CD4-positive, alpha-beta T cell treated with Interleukin-15 for 1 hour (primary cell): Measurements from ENCODE around the gene DDX54.
"Not testable (repeated sequence)": the region's sequence is repeated elsewhere in the genome, so short reads cannot be mapped to it uniquely, and the experiment has no call there.

Experiments
- DNase-seq: peaks from one replicate; pipeline ENCODE4 v3.0.0-alpha.2; 2020

The DDX54 gene

GRCh38 chr12:113161415-113162016 lies 23.8 kb downstream of the DDX54 start:
- no peak for DNase-seq

DNA sequence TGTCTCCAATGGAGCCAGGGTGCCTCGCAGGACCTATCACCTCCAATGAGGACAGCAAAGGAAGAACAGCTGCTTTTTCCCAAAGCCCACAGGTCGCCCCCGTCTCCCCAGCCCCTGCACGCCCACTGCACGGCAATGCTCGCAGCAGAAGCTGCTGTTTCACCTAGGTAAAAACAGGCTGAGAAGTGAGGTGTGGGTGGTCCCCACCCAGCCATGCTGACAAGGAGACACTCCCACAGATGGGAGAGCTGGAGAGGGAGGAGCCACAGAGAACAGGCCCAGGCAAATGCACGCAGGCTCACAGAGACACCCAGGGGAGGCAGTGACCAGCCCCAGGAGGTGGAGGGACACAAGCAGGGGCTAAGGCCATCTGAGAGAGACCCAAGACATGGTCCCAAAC lies 25.3 kb downstream of the DDX54 start:
- DNase-seq: no peak

DNA sequence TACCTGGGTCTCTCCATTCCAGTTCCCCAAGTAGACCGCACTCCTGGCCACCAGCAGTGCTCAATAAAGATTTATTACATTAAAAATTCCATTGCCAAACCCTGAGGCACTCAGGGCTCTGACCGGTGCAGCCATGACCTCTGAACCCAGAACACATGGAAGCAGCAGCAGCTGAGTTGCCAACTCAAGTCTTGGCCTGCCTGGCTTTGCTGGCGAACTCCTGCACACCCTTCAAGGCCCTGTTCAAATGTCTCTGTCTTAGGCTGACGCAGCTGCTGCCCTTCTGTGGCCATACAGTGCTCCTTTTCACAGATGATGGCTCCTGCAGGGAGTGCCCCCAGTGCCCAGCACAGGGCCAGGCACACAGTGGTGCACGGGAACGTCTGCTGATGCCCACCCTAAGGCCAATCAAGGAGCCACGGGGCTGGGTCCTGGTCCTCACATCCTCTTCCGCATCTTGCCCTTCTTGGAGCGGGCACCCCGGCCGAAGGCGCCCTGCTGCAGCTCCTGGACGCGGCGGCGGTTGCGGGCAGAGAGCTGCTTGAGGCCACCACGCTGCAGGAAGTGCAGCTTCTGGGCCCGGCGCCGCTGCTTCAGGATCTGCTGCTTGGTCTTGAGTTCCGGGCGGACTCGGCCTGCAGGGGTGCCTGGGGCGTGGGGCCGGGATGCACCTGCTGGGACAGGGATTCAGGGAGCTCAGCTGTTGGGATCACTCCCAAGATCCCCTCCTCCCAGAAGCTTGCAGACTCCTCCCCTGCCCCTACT lies 26.7 kb downstream of the DDX54 start:
- DNase-seq: no peak

DNA sequence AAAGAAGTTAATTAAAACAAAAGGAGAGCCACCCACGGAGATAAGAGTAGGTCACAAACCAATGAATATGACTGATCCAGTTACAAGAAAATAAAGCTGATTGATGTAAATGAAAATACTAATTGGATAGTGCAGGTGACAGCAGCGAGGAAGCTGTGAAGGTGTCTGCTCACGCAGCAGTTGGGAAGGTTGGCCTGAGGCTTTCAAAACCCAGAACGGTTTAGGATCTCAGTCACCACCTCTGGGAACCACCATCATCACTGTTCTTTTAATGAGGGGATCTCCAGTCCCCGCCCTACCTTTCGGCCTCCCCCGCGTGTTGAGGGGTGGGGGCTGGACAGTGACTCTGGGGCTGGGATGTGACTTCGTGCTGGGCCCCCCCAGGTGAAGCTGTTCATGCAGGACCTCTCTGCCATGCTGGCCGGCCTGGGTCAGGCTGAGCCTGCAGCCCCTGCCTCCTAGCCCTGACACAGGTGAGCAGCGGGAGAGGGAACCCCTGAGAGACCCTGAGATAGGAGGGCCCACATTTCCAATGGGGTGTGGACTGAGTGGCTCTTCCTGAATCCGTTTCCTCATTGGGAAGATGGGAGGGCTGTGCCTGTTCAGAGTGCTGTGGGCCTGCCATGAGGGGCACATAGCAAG lies 27.9 kb downstream of the DDX54 start:
- DNase-seq: no peak

DNA sequence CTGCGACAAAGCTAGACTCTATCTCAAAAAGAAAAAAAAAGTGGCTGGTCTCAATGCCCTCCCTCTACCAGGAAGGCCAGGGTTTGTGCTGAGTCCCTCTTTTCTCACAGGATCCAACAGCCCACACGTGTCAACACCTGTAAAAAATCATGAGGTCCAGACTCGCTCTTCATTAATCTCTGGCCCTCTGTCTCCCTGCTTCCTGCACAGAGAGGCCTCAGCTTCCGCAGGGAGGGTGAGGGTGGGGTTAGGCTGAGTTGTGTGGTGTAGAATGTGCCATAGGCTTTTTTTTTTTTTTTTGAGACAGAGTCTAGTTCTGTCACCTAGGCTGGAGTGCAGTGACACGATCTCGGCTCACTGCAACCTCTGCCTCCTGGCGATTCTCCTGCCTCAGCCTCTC lies 29.6 kb downstream of the DDX54 start:
- DNase-seq: no peak

DNA sequence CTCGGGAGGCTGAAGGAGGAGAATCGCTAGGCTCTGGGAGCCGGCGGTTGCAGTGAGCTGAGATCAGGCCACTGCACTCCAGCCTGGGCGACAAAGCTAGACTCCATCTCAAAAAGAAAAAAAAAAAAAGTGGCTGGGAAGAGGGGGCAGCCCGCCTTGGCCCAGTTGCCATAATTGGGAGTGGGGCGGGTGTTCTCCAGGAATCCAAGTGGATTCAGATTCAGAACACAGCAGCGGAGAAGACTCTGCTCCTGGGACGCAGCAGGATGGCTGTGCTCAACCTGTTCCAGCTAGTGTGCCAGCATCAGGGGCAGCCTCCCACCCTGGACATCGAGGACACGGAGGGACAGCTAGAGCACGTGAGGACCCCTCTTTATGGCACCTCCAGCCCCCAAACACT lies 30.2 kb downstream of the DDX54 start:
- DNase-seq: no peak

DNA sequence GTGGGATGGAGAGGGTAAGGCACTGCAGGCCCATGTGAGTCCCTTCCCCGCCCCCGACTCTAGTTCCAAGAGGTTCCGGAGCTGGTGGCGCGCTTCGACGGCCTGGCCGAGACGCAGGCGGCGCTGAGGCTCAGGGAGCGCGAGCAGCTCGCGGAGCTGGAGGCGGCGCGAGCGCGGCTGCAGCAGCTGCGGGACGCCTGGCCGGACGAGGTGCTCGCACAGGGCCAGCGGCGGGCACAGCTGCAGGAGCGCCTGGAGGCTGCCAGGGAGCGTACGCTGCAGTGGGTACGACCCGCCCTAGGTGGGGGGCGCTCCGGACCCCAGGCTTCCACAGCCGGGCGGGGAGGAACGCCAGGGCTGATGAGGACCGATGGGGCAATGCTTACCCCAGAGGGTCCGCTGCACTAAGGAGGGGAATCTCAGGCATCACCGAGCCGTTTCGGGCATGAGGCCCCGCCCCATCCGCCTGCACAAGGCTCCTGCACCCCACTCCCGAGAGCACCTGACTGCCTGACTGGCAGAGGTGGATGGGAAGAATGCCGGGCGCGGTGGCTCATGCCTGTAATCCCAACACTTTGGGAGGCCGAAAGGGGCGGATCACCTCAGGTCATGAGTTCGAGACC lies 30.8 kb downstream of the DDX54 start:
- DNase-seq: no peak

- DNase-seq: peak; percentile 67
Measured at GRCh38 chr12:113152835-113153814, 32.2 kb downstream of the DDX54 start.

GRCh38 chr12:113152196-113152834 lies 33.0 kb downstream of the DDX54 start:
- no peak for DNase-seq

DNA sequence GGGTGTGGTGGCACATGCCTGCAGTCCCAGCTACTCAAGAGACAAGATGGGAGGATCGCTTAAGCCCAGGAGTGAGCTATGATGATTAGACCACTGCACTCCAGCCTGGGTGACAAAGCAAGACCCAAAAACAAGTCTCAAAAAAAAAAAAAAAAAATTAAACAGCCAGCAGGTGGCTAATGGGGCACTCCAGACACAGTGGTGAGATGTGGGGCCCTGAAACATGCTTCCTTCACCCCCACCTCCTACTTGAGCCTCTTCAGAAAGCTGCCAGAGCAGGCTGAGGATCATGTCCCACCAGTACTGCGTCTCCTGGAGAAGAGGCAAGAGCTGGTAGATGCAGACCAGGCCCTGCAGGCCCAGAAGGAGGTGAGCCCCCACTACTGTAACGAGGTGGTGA lies 33.6 kb downstream of the DDX54 start:
- no peak for DNase-seq

GRCh38 chr12:113149361-113150150 lies 35.7 kb downstream of the DDX54 start, which contains the start of gene CFAP73:
Gene CFAP73 (plus strand): TSS chr12:113149724. CDS start chr12:113149858, 134 bp downstream.
- no peak for DNase-seq

DNA sequence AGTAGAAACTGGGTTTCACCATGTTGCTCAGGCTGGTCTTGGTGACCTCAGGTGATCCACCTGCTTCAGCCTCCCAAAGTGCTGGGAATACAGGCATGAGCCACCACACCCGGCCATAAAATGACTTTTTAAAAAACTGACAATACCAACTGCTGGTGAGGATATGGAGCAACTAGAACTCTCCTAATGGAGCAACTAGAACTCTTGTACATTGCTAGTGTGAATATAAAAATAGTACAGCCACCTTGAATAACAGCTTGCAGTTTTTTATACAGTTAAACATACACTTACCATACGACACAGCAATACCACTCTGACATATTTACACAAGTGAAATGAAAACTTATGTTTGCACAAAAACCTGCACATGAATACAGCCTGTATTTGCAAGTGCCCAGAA lies 38.3 kb downstream of the DDX54 start:
- no peak for DNase-seq

- DNase-seq: no peak
Measured at GRCh38 chr12:113145720-113146551, 39.3 kb downstream of the DDX54 start.

DNA sequence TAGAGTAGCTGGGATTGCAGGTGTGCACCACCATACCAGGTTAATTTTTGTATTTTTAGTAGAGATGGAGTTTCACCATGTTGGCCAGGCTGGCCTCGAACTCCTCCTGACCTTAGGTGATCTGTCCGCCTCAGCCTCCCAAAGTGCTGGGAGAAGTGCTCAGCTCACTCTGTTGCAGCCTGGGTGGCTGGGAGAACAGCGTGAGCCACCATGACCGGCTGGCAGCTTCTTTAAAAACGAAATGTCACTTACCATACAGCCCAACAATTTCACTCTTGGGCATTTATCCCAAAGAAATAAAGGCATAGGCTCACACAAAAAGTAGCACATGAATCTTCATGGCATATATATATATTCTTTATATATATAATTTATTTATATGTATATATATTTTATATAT lies 40.5 kb downstream of the DDX54 start:
- no peak for DNase-seq

GRCh38 chr12:113143959-113144358 lies 41.3 kb downstream of the DDX54 start:
- no peak for DNase-seq

- DNase-seq: no peak
Measured at GRCh38 chr12:113142886-113143332, 42.4 kb downstream of the DDX54 start.

- DNase-seq: peak; percentile 57
Measured at GRCh38 chr12:113142173-113142885, 42.9 kb downstream of the DDX54 start.

- DNase-seq: not testable (repeated sequence)
Measured at GRCh38 chr12:113141716-113142115, 43.6 kb downstream of the DDX54 start.

- DNase-seq: no peak
Measured at GRCh38 chr12:113140706-113141105, 44.6 kb downstream of the DDX54 start.
